ENCODE data around the gene ARFGAP1.

ARFGAP1 gene

DNA sequence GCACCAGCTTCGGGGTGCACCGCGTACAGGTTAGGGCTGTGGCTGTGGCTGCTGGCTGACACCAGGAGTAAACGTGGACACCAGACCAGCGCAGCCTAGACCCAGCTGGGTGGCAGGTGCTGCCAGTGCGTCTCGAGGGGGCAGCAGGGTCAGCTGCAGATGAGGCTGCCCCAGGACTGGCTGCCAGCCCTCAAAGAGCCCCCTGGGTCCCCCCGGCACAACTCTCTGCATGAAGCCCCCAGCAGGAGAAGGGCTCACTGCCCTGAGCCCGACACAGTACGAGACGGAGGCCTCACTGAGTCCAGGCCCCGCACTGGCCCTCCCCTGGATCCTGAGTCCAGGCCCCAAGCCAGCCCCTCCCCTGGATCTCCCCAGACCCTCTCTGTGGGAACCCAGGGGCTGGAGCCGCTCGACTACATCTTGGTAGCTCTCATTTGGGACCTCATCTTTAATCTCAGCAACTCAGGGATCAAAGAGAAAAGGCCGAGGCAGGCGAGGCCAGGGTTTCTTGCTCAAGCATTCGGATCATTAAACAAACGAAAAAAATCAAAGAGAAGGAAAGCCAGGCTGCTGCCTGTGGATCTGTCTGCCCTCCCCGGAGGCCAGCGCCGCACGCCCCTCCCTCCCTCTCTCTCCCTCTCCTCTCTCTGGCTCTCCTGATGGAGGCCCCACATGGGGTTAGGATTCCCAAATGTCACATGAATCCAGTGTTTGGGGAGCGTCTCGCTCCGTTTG, 11.4 kb upstream of the ARFGAP1 start:
- DNase-seq: no peak

DNA sequence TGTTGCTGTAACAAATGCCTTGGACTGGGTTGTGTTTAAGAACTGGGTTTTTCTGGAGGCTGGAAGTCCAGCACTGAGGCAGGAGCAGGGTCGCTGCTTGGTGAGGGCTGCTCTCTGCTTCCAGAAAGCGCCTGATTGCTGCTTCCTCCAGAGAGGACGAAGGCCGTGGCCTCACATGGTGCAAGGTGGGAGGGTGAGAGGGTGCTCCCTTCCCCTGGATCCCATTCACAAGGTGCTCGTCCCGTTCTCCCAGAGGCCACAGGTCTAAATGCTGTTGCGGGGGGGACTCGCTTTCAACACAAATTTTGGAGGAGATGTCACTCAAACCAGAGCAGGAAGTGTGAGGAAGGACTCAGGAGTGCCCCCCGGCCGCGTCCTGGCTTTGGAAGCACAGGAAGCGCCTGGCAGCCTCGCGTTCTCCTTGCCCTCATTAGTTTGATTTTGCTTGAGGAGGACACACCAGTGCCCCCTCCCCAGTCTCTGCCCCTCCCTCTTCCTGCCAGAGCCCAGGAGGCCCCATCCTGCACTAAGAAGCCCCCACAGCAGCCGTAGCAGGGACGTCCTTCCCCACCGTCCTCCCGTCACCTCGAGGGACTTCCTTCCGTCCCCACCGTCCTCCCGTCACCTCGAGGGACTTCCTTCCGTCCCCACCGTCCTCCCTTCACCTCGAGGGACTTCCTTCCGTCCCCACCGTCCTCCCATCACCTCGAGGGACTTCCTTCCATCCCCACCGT, 10.7 kb upstream of the ARFGAP1 start:
- no peak for DNase-seq

DNA sequence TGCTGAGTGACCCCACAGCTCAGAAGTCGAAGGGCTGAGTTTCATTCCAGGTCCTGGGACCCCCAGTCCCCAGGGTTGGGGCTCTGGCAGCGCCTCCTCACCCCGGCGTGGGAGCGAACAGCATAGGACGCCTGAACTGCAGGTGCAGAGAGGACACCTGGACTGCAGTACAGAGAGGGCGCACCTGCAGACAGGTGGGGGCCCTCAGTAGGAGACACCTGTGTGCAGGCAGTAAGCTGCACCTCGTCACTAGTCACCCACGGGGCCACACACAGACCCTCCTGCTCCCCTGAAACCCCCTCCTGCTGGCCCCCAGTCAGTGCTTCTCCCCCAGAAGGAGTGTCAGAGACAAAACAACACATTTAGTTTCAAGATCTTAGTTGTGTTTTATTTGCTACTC, 9.8 kb upstream of the ARFGAP1 start:
- no peak for DNase-seq

DNA sequence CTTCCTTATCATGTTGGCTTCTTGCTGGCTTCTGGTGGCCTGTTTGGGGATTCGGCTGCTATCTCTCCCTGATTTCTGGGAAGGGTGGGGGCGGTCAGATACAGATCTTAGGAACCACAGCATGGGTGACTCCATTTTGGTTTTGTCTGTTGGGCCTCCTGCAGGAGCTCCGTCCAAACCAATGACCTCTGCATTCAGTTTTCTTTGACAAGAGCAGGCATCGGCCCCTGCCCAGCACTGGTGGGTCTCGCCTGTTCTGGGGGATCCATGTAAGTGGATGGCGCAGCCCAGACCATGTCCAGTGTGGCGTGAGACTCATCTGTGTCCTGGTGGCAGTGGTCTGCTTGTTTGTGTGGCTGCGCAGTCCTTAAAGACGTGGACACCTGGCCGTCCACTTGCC, 8.6 kb upstream of the ARFGAP1 start:
- no peak for DNase-seq

DNA sequence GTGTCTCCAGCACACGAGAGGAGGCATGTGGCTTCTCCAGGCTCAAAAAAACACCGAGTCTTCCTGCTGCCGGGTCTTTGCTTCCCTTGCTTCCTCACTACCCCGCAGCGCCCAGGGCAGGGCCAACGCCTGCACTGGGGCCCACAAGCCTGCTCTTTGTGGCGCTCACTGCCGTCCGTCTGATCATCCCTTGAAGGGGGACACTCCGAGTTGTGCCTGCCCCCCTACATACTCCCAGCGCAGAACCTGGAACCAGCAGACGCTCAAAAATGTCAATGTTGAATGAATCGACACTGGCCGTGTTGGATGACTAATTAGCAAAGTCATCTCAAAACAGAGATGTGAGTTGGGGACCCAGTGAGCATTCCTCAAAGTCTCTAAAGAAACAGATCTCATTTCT, 8.1 kb upstream of the ARFGAP1 start:
- DNase-seq: no peak

DNA sequence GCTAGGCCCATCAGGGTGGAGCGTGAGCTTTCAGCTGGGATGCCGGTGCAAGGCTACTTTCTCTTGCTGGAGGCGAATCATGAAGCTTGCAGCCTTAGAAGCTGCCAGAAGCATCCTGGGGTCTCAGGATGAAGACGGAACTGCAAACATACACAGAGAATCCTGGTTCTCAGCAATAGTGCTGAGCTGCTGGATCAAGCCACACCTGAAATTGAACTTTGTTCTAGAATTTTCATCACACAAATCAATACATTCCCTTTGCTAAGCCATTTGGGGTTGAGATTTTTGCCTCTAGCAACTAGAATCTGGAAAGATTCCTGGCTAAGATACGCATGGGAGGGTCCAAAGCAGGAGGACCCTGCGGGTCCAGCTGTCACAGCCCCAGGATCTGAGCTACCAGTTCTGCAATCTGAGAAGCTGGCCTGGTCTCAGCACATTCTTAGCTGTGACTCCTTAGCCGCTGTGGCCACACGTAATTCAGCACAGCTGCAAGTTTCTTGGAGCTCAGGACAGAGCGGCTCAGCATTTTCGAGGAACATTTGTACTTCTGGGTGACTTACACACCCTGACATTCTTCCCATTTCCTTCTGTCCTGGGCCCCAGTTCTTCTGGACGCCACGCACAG, 6.6 kb upstream of the ARFGAP1 start:
- no peak for DNase-seq

DNA sequence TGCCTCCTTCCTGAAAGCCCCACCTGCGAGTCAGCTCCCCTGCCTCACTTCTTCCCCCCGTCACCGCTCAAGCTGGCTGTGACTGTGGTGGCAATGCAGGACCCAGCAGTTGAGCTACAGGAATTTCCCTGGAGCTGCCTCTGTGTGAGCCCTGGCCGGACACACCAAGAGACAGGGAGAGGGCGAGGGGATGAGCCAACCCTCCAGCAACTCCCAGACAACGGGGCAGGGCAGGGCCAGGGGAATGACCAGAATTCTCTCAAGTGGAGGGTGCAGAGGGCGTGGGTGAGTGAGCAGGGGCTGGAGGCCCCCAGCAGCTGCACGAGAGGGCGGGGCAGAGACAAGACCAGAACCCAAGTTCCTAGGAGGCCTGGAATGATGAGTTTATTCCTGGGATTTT, 4.9 kb upstream of the ARFGAP1 start:
- no peak for DNase-seq

DNA sequence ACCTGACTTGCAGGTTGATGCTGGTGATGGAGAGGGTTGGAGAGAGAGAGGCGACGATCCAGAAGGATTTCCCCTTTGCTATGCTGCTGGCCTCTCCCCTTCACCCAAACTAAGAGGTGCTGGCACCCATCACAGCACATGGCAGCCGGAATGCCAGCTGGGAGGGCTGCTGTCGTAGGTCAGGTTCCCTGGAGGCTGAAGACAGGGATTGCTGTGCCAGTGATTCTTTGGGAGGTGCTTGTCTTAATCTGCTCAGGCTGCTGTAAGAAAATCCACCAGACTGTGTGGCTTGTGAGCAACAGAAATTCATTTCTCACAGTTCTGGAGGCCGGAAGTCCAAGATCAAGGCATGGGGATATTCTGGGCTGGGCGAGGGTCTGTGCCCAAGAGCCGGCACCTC, 4.4 kb upstream of the ARFGAP1 start:
- no peak for DNase-seq

DNA sequence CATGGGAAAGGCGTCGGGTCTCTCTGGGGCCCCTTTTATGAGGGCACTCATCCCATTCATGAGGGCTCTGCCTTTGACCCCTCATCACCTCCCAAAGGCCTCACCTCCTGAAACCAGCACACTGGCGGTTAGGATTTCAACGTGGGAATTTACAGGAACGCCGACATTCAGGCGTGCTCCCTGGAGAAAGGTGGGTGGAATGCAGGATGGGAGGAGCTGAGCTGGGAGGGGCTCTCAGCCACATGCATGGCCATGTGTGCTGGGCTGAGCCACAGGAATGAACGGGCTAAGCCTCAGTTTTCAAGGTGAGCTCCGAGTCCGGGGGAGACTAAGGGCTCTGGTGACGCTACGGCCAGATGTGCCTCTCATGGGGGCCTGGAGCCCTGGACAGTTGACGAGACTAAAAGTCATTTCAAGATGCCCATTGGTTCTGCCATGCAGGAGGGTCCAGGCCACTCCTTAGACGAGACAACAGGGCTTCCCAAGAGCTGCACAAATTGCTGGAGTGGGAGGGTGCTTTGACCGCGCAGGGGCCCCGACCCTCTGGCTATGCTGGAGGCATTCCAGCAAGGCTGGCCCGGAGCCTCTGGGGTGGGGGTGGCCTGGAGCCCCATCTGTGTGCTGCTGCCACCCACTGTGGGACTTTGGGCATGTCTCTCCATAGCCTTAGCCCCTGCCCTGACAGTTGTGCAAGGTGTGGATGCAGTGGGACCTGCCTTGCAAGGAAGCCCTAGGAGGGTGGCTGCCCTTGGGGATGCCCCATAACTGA, 3.8 kb upstream of the ARFGAP1 start:
- DNase-seq: no peak

DNA sequence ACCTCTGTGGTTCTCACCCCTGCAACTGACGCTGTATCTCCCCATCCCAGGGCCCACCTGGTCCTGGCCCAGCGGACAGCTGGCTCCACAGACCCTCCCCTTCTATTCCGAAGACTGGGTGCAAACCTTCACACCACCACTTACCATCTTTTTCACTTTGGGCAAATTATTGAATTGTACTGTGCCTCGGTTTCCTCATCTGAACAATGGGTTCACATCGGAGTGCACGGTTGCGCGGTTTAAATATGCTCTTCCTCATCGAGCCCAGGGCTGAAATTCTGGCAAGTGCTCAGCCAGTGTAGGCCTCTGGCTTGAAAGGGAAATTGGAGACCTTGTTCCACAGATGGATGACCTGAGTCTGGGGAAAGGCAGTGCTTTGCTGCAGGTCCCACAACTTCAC, 2.9 kb upstream of the ARFGAP1 start:
- DNase-seq: no peak

DNA sequence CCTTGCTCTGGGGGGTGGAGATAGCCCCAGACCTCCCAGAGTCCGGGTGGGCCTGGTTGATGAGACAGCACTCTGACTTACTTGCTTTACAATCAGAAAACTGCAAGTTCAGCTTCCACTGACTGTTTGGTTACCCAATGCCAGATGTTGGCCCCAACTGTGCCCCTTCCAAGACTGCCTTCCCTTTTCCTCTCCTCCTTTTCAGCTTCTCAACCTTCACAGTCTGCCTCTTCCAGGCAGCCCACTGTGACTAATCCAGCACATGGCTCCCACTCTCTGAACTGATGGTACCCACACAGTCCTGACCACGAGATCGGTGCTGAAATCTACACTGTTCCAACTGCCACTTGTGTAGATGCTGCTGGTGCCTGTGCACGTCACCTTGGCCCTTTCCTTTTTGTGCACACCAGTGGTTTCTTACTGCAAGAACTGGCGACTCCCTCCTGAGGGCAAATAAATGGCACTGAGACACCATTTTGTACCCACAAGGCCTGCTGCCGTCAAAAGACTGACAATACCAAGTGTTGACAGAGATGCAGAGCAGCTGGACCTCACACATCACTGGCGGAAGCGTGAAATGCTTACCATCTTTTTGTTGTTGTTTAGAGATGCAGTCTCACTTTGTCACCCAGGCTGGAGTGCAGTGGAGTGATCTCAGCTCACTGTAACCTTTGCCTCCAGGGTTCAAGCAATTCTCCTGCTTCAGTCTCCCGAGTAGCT, 1.8 kb upstream of the ARFGAP1 start:
- no peak for DNase-seq

DNA sequence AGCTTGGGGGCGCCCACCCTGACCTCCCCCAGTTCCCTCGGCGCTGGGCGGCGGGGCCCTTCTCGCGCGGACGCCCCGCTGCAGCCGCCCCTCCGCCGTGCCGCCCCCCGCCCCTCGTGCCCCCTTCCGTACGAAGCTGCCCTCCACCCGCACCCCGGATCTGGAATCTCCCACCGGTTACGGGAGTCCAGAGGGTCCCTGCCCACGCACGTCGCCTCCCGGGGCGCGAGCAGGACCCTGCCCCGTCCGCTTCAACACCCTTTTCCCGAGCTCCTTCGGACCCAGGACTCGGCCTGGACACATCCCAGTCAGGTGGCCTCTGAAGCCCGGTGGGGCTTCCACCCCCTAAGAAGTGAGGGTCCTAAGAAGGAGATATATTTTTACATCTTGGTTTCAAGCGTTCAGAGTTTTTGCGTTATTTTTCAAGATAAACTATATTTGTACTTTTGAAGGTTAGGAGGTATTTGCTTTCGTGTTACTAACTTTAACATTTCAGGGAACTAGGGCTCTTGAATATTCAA, 506 bp downstream of the ARFGAP1 start:
- no peak for DNase-seq

DNA sequence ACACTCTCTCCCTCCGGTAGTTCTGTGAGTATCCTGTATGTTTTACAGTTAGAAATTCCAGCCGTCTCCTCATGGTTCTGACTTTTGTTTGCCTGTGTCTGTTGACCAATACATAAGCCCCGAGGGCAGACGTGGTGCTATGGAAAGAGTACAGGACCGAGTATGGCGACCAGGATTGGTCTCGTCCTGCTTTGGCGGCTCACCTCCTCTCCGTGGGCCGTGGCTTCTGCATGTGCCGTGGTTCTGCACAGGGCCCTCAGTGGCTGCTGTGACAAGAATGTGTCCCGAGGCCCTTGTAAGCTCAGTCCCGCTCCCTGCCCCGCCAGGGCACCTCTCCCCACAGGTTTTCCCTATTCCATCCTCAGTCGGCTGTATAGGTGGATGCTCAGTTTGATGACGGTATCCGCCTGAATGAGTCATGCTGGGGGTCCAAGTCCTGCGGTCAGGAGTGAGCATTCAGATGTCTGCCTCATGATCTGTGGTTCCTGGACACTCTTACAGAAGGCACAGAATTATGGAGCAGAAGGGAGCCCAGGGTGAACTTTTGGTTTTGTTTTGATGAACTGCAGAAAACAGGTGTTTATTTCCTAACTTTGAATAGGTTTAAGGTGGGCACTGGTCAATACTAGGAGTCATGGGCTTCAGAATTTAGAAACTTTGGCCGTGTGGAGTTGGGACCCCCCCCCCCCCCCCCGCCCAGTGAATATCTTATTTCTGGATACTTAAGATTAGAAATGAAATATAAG, 1.2 kb downstream of the ARFGAP1 start:
- no peak for DNase-seq

DNA sequence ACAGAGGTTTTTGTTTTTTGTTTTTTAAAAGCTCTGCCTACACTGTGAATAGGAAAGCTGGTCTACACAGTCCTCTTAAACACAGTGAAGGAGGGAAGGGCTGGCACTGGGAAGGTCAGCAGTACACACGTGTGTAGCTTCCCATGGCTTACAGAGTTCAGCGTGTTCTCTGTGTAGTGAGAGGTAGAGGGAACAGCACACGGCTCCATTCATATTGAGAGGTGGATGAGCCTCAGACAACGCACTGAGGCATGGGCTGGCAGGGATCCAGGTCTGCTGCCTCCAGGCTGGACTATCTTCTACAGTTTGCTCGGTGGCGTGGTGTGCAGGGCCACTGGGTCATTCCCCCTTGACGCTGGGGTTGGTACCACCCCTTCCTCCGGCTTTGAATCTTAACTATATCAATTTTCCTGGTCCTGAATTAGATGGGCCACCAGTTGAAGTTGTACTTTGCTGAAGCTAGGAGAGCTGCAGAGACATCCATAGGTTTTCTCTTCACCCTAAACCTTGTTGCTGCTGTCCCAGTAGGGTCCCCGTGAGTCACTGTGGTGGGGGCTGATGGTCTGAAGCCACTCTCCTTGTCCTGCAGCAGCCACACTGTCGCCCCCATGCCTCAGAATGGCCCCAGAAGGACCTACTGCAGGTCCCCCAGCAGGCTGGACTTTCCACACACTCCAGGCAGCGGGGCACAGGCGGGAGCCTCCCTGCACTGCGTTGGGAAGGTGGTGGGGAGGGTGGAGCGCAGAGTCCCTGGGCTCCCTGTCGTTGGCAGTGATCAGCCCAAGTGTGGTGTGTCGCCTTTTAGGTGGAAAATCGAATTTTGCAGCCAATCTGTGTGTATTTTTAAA, 2.0 kb downstream of the ARFGAP1 start:
- DNase-seq: no peak

DNA sequence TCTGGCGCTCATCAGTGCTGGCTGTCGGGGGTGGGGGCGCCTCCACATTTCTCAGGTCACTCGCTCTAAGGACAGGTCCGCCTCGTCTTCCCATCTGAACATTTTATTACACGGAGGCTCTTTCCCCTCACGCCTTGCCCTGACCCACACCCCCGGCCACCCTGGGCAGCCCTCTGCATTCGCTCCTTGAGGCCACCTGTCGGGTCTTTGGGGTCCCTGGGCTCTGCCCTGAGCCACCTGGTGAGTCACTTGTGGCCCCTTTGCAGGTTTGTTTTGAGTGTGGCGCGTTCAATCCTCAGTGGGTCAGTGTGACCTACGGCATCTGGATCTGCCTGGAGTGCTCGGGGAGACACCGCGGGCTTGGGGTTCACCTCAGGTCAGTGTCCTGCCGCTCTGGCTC, 3.2 kb downstream of the ARFGAP1 start:
- no peak for DNase-seq

DNA sequence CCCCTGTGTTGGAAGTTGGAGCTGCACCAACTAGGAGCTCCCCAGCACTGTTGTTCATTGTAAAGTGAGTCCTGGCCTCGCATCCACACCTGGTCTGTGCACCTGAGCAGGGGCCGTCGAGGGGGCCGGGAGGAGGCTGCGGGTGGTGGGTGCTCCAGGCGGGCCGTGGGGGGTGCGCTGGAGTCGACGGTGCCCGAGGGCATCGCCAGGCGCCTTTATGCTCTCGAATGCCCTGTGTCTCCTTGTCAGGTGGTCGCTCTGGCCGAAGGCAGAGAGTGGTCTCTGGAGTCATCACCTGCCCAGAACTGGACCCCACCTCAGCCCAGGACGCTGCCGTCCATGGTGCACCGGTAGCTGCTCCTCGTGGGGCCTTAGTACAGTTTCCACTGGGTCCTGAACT, 4.3 kb downstream of the ARFGAP1 start:
- DNase-seq: no peak

DNA sequence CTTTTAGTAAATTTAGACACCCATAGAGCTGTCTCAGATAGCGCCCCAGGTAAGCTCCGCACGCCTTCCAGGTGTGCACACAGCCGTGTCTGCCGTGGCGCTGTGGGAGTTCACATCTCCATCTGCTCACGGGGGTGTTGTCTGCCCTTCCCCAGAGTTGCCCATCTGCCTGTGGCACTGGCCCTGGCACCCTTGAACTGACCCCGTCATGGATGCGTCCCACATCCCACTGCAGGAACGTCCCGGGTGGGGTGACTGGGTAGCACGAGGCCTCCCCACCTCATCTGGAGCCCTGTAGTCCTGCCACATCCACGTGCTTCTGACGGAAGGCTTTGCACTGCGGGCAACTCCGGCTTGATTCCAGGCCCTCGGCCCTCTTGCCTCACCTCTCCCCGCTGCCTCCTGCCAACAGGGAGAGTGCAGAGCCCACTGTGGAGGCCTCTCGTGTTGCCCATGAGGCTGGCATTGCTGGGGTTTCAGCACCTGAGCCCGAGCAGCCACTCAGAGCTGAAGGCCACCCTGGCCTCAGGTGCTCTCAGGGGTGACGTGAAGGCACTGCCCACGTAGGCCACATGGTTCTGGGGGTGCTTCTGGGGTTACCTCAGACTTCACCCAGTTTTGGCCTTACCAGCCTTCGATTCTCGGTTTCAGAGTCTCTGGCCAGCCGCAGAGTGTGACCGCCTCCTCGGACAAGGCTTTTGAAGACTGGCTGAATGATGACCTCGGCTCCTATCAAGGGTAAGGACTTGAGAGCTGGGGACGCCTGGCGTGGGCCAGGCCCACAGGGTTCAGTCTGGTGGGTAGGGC, 5.1 kb downstream of the ARFGAP1 start:
- DNase-seq: no peak

DNA sequence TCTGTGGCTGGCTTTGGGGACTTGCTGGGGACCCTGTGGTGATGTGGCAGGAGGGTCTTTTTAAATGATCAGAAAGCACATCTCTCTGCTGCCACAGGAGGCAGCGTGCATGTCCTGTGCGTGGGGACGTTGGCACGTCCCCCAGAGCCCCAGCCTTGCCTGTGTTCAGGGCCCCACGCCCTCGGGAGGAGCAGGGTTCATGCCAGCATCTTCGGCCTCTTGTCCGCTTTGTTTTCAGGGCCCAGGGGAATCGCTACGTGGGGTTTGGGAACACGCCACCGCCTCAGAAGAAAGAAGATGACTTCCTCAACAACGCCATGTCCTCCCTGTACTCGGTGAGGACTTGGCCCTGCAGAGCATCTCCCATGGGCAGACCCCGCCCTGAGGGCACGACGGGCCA, 6.0 kb downstream of the ARFGAP1 start:
- no peak for DNase-seq

DNA sequence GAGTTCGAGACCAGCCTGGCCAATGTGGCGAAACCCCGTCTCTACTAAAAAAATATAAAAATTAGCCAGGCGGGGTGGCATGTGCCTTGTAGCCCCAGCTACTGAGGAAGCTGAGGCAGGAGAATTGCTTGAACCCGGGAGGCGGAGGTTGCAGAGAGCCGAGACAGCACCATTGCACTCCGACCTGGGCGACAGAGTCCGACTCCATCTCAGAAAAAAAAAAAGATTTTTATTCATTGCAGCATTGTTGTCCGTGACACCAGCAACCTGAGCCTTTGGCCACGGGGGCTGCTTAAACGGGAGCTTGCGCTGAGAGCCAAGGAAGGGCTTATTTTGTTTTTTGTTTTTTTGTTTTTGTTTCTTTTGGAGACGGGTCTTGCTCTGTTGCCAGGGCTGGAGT, 7.3 kb downstream of the ARFGAP1 start:
- no peak for DNase-seq

DNA sequence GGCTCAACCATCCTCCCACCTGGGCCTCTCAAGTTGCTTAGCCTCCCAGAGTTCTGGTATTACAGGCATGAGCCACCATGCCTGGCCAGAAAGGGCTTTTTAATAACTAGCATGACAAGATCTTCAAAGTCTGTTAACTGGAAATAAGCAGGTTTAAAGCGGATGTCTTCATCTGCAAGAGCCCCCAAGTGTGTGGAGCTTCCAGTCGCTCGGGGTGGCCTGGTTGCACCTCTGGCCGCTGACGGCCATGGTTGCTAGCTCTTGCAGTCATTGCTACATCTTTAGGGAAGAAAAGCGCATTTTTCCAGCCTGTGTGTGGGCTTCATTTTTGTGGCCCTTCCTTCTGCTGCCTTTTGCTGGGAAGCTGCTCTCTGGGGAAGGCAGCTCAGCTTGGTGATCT, 7.8 kb downstream of the ARFGAP1 start:
- no peak for DNase-seq

Measured in activated CD8-positive, alpha-beta memory T cell treated with anti-CD3 and anti-CD28 coated beads, Interleukin-2, amount 50 U/mL, for 4 hours (primary cell).